H4 (cell line): ENCODE data around the gene NCDN. TPM values are rescaled to one million over a fixed set of nuclear protein-coding genes. Genes with fewer than 3 reads are reported as not detected.
"Not testable (repeated sequence)": the region's sequence is repeated elsewhere in the genome, so short reads cannot be mapped to it uniquely, and the experiment has no call there.

ENCODE experiments used
- DNase-seq: peaks from one replicate; pipeline ENCODE4 v3.0.0-alpha.2; 2015; ENCODE audit warnings: low spot score
- total RNA-seq: library from RNA; depleted of rRNA; stranded (reverse); fragments of >200 nt; shearing (Covaris generic); gene quantifications from 2 replicates; pipeline ENCODE4 v1.2.3, GENCODE V29; 2014

Gene NCDN
- total RNA-seq, 1 experiment from 2014 or later, result 8.0 TPM

GRCh38 chr1:35569936-35570335 lies 12.3 kb downstream of the NCDN start:
- no peak for DNase-seq

- DNase-seq, result no peak
These were observed 13.1 kb downstream of the NCDN start for GRCh38 chr1:35570589-35571137.

- DNase-seq, result no peak
These were observed 13.7 kb downstream of the NCDN start for GRCh38 chr1:35571263-35571662.

- DNase-seq, result no peak
These were observed 14.7 kb downstream of the NCDN start for GRCh38 chr1:35572296-35572695.

GRCh38 chr1:35573198-35574124 lies 15.9 kb downstream of the NCDN start, which contains the start of gene TFAP2E:
Gene TFAP2E, plus strand, starts transcription at chr1:35573314. Its CDS starts 264 bp downstream, at chr1:35573578.
- DNase-seq, result no peak

- DNase-seq, result no peak
These were observed 16.6 kb downstream of the NCDN start for GRCh38 chr1:35574125-35574654.

GRCh38 chr1:35574655-35575415 lies 17.2 kb downstream of the NCDN start:
- no peak for DNase-seq

GRCh38 chr1:35575416-35575958 lies 17.9 kb downstream of the NCDN start:
- DNase-seq, result no peak

GRCh38 chr1:35576061-35576765 lies 18.6 kb downstream of the NCDN start:
- DNase-seq, result no peak

- not testable (repeated sequence) for DNase-seq
These were observed 19.1 kb downstream of the NCDN start for GRCh38 chr1:35576766-35577070.

GRCh38 chr1:35577071-35577998 lies 19.7 kb downstream of the NCDN start:
- DNase-seq, result no peak

- DNase-seq, result no peak
These were observed 23.4 kb downstream of the NCDN start for GRCh38 chr1:35580949-35581388.

- not testable (repeated sequence) for DNase-seq
These were observed 24.0 kb downstream of the NCDN start for GRCh38 chr1:35581621-35582020.

- no peak for DNase-seq
These were observed 27.7 kb downstream of the NCDN start for GRCh38 chr1:35585281-35585680.

GRCh38 chr1:35585805-35586204 lies 28.2 kb downstream of the NCDN start:
- not testable (repeated sequence) for DNase-seq

GRCh38 chr1:35586808-35587207 lies 29.2 kb downstream of the NCDN start:
- no peak for DNase-seq

GRCh38 chr1:35587736-35588135 lies 30.1 kb downstream of the NCDN start:
- DNase-seq, result no peak

- DNase-seq, result no peak
These were observed 30.8 kb downstream of the NCDN start for GRCh38 chr1:35588197-35588910.
